Neural crest cell (in vitro differentiated cells): ENCODE data around the gene SIPA1L3. TPM values are rescaled to one million over a fixed set of nuclear protein-coding genes. Genes with fewer than 3 reads are reported as not detected.

Experiments used
- DNase-seq: peaks from one replicate; pipeline ENCODE4 v3.0.0; 2021; ENCODE audit warnings: low read depth, mixed read lengths, low spot score
- H3K27ac Mint-ChIP-seq: one replicate; pipeline ENCODE4 v1.8.0; 2021; ENCODE audit warnings: mild to moderate bottlenecking, mixed read lengths; ENCODE audit not compliant: unreplicated experiment
- H3K27me3 Mint-ChIP-seq: 2 replicates; pipeline ENCODE4 v1.8.0; 2021; ENCODE audit warnings: low read depth, mild to moderate bottlenecking, mixed read lengths
- H3K36me3 Mint-ChIP-seq: 2 replicates; pipeline ENCODE4 v1.8.0; 2021; ENCODE audit warnings: low read depth, mild to moderate bottlenecking, mixed read lengths
- H3K4me1 Mint-ChIP-seq: 2 replicates; pipeline ENCODE4 v1.8.0; 2021; ENCODE audit warnings: mixed read lengths
- H3K4me3 Mint-ChIP-seq: one replicate; pipeline ENCODE4 v1.8.0; 2021; ENCODE audit warnings: mild to moderate bottlenecking, mixed read lengths
- H3K9me3 Mint-ChIP-seq: 2 replicates; pipeline ENCODE4 v1.8.0; 2021; ENCODE audit warnings: mixed read lengths
- CTCF ChIP-seq: fragments of 200-600 bp; sonication (generic); conservative IDR thresholded peaks from 2 replicates; pipeline ENCODE4 v1.5.0; 2021; ENCODE audit warnings: antibody characterized with exemption, mild to moderate bottlenecking
- total RNA-seq: library from RNA; stranded (reverse); gene quantifications from 2 replicates; pipeline ENCODE4 v1.2.1, GENCODE V29; 2021

SIPA1L3 gene
- total RNA-seq, 1 donor from 2014 or later = 41.2 TPM

- H3K4me1 Mint-ChIP-seq = peaks cover 14% of the 10 kb centered on the region
- H3K36me3 Mint-ChIP-seq = peaks cover 2% of the 10 kb centered on the region
- H3K27ac Mint-ChIP-seq = no peak overlapping the region
- H3K9me3 Mint-ChIP-seq = no peaks in the 10 kb centered on the region
- DNase-seq = no peak
- TF ChIP-seq CTCF = no peak
- no peaks in the 10 kb centered on the region for H3K27me3 Mint-ChIP-seq
- no peak overlapping the region for H3K4me3 Mint-ChIP-seq
Measured at GRCh38 chr19:37992761-37993160, 85.8 kb downstream of the SIPA1L3 start.

GRCh38 chr19:37994823-37995130, 87.8 kb downstream of the SIPA1L3 start:
- H3K36me3 Mint-ChIP-seq = peaks cover 2% of the 10 kb centered on the region
- H3K27me3 Mint-ChIP-seq = no peaks in the 10 kb centered on the region
- H3K4me1 Mint-ChIP-seq = peaks cover 9% of the 10 kb centered on the region
- no peak overlapping the region for H3K4me3 Mint-ChIP-seq
- no peak for TF ChIP-seq CTCF
- no peak for DNase-seq
- H3K27ac Mint-ChIP-seq = no peak overlapping the region
- no peaks in the 10 kb centered on the region for H3K9me3 Mint-ChIP-seq

DNA sequence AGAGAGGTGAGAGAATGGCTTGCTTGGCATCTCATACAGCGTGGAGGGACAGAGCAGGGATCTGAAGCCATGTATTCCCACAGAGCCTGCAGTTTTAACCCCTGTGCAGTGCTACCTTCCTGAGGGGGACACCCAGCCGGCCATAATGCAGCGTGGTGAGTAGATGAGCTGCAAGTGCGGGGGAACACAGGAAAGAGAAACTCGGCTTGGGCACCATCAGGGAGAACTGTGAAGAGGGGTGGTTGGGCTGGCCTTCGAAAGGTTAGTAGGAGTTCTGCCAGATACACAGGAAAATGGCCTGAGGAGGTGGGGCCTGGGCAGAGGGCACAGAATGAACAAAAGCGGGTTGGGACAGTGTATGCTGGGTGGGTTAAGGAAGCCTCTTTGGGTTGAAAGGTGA, 88.3 kb downstream of the SIPA1L3 start:
- Mint-ChIP-seq H3K27me3 (no peaks in the 10 kb centered on the region), H3K36me3 (peaks cover 2% of the 10 kb centered on the region), H3K4me3 (no peak overlapping the region), H3K4me1 (peaks cover 4% of the 10 kb centered on the region), H3K27ac (no peak overlapping the region), H3K9me3 (no peaks in the 10 kb centered on the region)
- no peak for DNase-seq
- no peak for TF ChIP-seq CTCF

GRCh38 chr19:37997911-37998344, 90.9 kb downstream of the SIPA1L3 start:
- H3K27ac Mint-ChIP-seq = no peak overlapping the region
- no peak overlapping the region for H3K4me3 Mint-ChIP-seq
- no peak for DNase-seq
- peaks cover 4% of the 10 kb centered on the region for H3K4me1 Mint-ChIP-seq
- TF ChIP-seq CTCF = no peak
- no peaks in the 10 kb centered on the region for H3K9me3 Mint-ChIP-seq
- peaks cover 2% of the 10 kb centered on the region for H3K36me3 Mint-ChIP-seq
- no peaks in the 10 kb centered on the region for H3K27me3 Mint-ChIP-seq

- no peak for TF ChIP-seq CTCF
- DNase-seq = no peak
- peaks cover 2% of the 10 kb centered on the region for H3K36me3 Mint-ChIP-seq
- no peak overlapping the region for H3K4me3 Mint-ChIP-seq
- peak overlapping the region; percentile 57 for H3K27ac Mint-ChIP-seq
- peaks cover 4% of the 10 kb centered on the region for H3K4me1 Mint-ChIP-seq
- no peaks in the 10 kb centered on the region for H3K27me3 Mint-ChIP-seq
- no peaks in the 10 kb centered on the region for H3K9me3 Mint-ChIP-seq
Measured at GRCh38 chr19:37998801-37999308, 91.8 kb downstream of the SIPA1L3 start.
